GM19239 (cell line): ENCODE results near the gene MINDY1.

ENCODE experiments used
- DNase-seq: peaks from one replicate; pipeline ENCODE4 v3.0.0; 2011; ENCODE audit warnings: low spot score; ENCODE audit not compliant: insufficient read length
- FAIRE-seq: peaks from 2 replicates; lab custom pipeline; 2011; peaks lifted over from hg19 to GRCh38; lab: Jason Lieb, UNC

Gene MINDY1

GRCh38 chr1:150995460-150995859 is 11.2 kb downstream of the MINDY1 start:
- DNase-seq (no peak), FAIRE-seq (no peak)

GRCh38 chr1:150994248-150994647 is 12.5 kb downstream of the MINDY1 start:
- no peak for DNase-seq
- FAIRE-seq: no peak

GRCh38 chr1:150992626-150993025 is 14.1 kb downstream of the MINDY1 start:
- FAIRE-seq: no peak
- no peak for DNase-seq

- no peak for DNase-seq
- FAIRE-seq: no peak
Observed at GRCh38 chr1:150987924-150988323, 18.8 kb downstream of the MINDY1 start.

- FAIRE-seq (no peak), DNase-seq (no peak)
Observed at GRCh38 chr1:150985179-150985825, 21.4 kb downstream of the MINDY1 start.

GRCh38 chr1:150981805-150982712 is 24.6 kb downstream of the MINDY1 start, which contains the start of gene ANXA9:
Gene ANXA9 (plus strand): TSS chr1:150982292. CDS start chr1:150983106, 814 bp downstream.
- FAIRE-seq (no peak), DNase-seq (no peak)

GRCh38 chr1:150981177-150981804 is 25.4 kb downstream of the MINDY1 start:
- FAIRE-seq: no peak
- no peak for DNase-seq

- FAIRE-seq: peak; percentile 94
- DNase-seq: peak; percentile 88
Observed at GRCh38 chr1:150979092-150980056, 27.3 kb downstream of the MINDY1 start.

- FAIRE-seq: no peak
Observed at GRCh38 chr1:150976879-150977694, 29.6 kb downstream of the MINDY1 start.

GRCh38 chr1:150976401-150976821 is 30.3 kb downstream of the MINDY1 start:
- FAIRE-seq: no peak
- DNase-seq: no peak

More at GRCh38 chr1:150976879-150977694, 29.6 kb downstream of the MINDY1 start:
- DNase-seq: no peak

- FAIRE-seq (no peak), DNase-seq (peak; percentile 88)
Observed at GRCh38 chr1:150974580-150975478, 31.9 kb downstream of the MINDY1 start, which contains the start of gene CERS2. Gene CERS2 (minus strand): TSS chr1:150974835. CDS start chr1:150969090, 5,745 bp downstream.

GRCh38 chr1:150973836-150974579 is 32.7 kb downstream of the MINDY1 start:
- FAIRE-seq (no peak), DNase-seq (peak; percentile 54)

- no peak for FAIRE-seq
- no peak for DNase-seq
Observed at GRCh38 chr1:150973258-150973835, 33.4 kb downstream of the MINDY1 start.

GRCh38 chr1:150972417-150972940 is 34.2 kb downstream of the MINDY1 start:
- DNase-seq (no peak), FAIRE-seq (no peak)

GRCh38 chr1:150971583-150972416 is 34.9 kb downstream of the MINDY1 start:
- no peak for FAIRE-seq
- DNase-seq: no peak
